SK-N-SH (cell line): ENCODE measurements around the gene HIRA.

Experiments used
- CHD2 ChIP-seq: fragments of 150-350 bp; IDR thresholded peaks from 2 replicates; pipeline ENCODE4 v1.6.1; 2018; ENCODE audit warnings: low read length; ENCODE audit not compliant: partially characterized antibody
- EP300 ChIP-seq, 2 experiments: IDR thresholded peaks; 2 replicates each; pipeline versions ENCODE4 v1.4.0 to v1.6.1; 2012; ENCODE audit warnings: borderline replicate concordance in 1 of 2, low read depth in 1 of 2, low read length in 1 of 2
- JUND ChIP-seq: IDR thresholded peaks from 2 replicates; pipeline ENCODE4 v1.4.0; 2012
- MEF2A ChIP-seq: IDR thresholded peaks from 2 replicates; pipeline ENCODE4 v1.4.0; 2012; ENCODE audit warnings: low read depth, borderline replicate concordance
- RCOR1 ChIP-seq: fragments of 150-350 bp; IDR thresholded peaks from 2 replicates; pipeline ENCODE4 v1.6.1; 2017; ENCODE audit warnings: antibody characterized with exemption, low read length
- RXRA ChIP-seq: IDR thresholded peaks from 2 replicates; pipeline ENCODE4 v1.4.0; 2012; ENCODE audit warnings: low read depth, mild to moderate bottlenecking, borderline replicate concordance
- SIN3A ChIP-seq: IDR thresholded peaks from 2 replicates; pipeline ENCODE4 v1.6.1; 2012; ENCODE audit warnings: low read depth, mild to moderate bottlenecking, low read length, moderate library complexity, borderline replicate concordance
- SMC3 ChIP-seq: IDR thresholded peaks from 2 replicates; pipeline ENCODE4 v1.6.1; 2012; ENCODE audit warnings: low read depth, low read length, improper control_type of control experiment
- TF ChIP-seq, protein P1 (sequence below): fragments of 200-600 bp; sonication (generic); IDR thresholded peaks from 2 replicates; pipeline ENCODE4 v1.6.1; 2017; ENCODE audit warnings: antibody characterized with exemption, mild to moderate bottlenecking, moderate library complexity
- TF ChIP-seq, protein P2 (sequence below): IDR thresholded peaks from 2 replicates; pipeline ENCODE4 v1.6.1; 2012; ENCODE audit warnings: mild to moderate bottlenecking, low read depth, low read length, moderate library complexity
- TF ChIP-seq, protein P3 (sequence below): IDR thresholded peaks from 2 replicates; pipeline ENCODE4 v1.4.0; 2012; ENCODE audit warnings: low read depth

DNA sequence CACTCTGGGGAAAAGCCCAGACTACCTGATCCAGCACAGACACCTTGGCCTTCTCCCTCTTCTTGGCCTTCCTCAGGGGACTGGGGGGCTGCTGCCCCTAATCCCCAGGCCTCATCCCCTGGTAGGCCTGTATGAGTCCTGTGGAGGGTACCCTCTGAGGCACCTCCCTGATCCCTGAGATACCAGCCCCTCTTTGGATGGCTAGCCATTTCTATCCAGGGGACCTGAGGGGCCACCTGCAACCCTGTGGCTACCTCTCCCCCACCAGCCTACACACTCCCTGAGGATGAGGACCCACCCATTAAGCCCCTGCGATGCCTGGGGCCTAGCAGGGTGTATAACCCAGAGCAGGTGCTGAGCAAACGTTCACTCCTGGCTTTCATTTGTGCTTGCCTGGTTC is 54.6 kb downstream of the HIRA start:
- TF ChIP-seq, protein P1, sequence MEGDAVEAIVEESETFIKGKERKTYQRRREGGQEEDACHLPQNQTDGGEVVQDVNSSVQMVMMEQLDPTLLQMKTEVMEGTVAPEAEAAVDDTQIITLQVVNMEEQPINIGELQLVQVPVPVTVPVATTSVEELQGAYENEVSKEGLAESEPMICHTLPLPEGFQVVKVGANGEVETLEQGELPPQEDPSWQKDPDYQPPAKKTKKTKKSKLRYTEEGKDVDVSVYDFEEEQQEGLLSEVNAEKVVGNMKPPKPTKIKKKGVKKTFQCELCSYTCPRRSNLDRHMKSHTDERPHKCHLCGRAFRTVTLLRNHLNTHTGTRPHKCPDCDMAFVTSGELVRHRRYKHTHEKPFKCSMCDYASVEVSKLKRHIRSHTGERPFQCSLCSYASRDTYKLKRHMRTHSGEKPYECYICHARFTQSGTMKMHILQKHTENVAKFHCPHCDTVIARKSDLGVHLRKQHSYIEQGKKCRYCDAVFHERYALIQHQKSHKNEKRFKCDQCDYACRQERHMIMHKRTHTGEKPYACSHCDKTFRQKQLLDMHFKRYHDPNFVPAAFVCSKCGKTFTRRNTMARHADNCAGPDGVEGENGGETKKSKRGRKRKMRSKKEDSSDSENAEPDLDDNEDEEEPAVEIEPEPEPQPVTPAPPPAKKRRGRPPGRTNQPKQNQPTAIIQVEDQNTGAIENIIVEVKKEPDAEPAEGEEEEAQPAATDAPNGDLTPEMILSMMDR, result no peak
- TF ChIP-seq RXRA, result no peak
- no peak for TF ChIP-seq JUND
- TF ChIP-seq SMC3, result no peak
- TF ChIP-seq SIN3A, result no peak
- TF ChIP-seq RCOR1, result no peak
- TF ChIP-seq CHD2, result no peak
- TF ChIP-seq, protein P2, sequence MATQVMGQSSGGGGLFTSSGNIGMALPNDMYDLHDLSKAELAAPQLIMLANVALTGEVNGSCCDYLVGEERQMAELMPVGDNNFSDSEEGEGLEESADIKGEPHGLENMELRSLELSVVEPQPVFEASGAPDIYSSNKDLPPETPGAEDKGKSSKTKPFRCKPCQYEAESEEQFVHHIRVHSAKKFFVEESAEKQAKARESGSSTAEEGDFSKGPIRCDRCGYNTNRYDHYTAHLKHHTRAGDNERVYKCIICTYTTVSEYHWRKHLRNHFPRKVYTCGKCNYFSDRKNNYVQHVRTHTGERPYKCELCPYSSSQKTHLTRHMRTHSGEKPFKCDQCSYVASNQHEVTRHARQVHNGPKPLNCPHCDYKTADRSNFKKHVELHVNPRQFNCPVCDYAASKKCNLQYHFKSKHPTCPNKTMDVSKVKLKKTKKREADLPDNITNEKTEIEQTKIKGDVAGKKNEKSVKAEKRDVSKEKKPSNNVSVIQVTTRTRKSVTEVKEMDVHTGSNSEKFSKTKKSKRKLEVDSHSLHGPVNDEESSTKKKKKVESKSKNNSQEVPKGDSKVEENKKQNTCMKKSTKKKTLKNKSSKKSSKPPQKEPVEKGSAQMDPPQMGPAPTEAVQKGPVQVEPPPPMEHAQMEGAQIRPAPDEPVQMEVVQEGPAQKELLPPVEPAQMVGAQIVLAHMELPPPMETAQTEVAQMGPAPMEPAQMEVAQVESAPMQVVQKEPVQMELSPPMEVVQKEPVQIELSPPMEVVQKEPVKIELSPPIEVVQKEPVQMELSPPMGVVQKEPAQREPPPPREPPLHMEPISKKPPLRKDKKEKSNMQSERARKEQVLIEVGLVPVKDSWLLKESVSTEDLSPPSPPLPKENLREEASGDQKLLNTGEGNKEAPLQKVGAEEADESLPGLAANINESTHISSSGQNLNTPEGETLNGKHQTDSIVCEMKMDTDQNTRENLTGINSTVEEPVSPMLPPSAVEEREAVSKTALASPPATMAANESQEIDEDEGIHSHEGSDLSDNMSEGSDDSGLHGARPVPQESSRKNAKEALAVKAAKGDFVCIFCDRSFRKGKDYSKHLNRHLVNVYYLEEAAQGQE, result no peak
- TF ChIP-seq EP300 (IDR thresholded peaks at IDR 0.05; ENCODE audit: borderline replicate concordance in 1 of 2, low read depth in 1 of 2, low read length in 1 of 2), result no peak
- TF ChIP-seq MEF2A, result no peak
- TF ChIP-seq, protein P3, sequence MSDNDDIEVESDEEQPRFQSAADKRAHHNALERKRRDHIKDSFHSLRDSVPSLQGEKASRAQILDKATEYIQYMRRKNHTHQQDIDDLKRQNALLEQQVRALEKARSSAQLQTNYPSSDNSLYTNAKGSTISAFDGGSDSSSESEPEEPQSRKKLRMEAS, result no peak
